Keratinocyte (primary cell): ENCODE data around the gene TSHZ2. TPM values are rescaled to one million over a fixed set of nuclear protein-coding genes. Genes with fewer than 3 reads are reported as not detected.

Source experiments
- DNase-seq: peaks from one replicate; pipeline ENCODE4 v3.0.0-alpha.2; 2011; ENCODE audit warnings: low read depth, missing footprints, low spot score
- FAIRE-seq: peaks from 2 replicates; lab custom pipeline; 2011; peaks lifted over from hg19 to GRCh38; lab: Jason Lieb, UNC
- H2AFZ ChIP-seq: 2 replicates; pipeline ENCODE4 v1.6.0; 2012; ENCODE audit warnings: low read length, control low read depth, inconsistent platforms; ENCODE audit not compliant: control insufficient read depth
- H3K27ac ChIP-seq: 2 replicates; pipeline ENCODE4 v1.5.1; 2011; ENCODE audit warnings: low read length; ENCODE audit not compliant: control insufficient read depth, insufficient read depth
- H3K27me3 ChIP-seq: 3 replicates; pipeline ENCODE4 v1.6.0; 2011; ENCODE audit warnings: low read length; ENCODE audit not compliant: control insufficient read depth, insufficient read depth; ENCODE audit errors: extremely low read depth
- H3K36me3 ChIP-seq, 2 experiments: 2 replicates in 1 of 2; 3 replicates in 1 of 2; pipeline ENCODE4 v1.5.1; 2011; ENCODE audit warnings: low read length in 2 of 2, mild to moderate bottlenecking in 1 of 2; ENCODE audit not compliant: control insufficient read depth in 2 of 2, insufficient read depth in 2 of 2; ENCODE audit errors: extremely low read depth in 1 of 2
- H3K4me1 ChIP-seq: 3 replicates; pipeline ENCODE4 v1.5.1; 2011; ENCODE audit warnings: low read length; ENCODE audit not compliant: control insufficient read depth, insufficient read depth; ENCODE audit errors: extremely low read depth
- H3K4me2 ChIP-seq: 3 replicates; pipeline ENCODE4 v1.6.0; 2011; ENCODE audit warnings: low read depth, low read length; ENCODE audit not compliant: control insufficient read depth, insufficient read depth; ENCODE audit errors: extremely low read depth
- H3K4me3 ChIP-seq, 3 experiments: fragments of 200-600 bp in 1 of 3; sonication (generic) in 1 of 3; 2 replicates in 2 of 3; 3 replicates in 1 of 3; pipeline ENCODE4 v1.5.1; 2011 to 2016; ENCODE audit warnings: low read length in 3 of 3, mild to moderate bottlenecking in 3 of 3, control low read depth in 2 of 3, inconsistent platforms in 1 of 3, low read depth in 1 of 3, mixed read lengths in 1 of 3, mixed run types in 1 of 3, moderate library complexity in 1 of 3; ENCODE audit not compliant: control insufficient read depth in 2 of 3, insufficient read depth in 2 of 3; ENCODE audit errors: extremely low read depth in 1 of 3
- H3K79me2 ChIP-seq: 2 replicates; pipeline ENCODE4 v1.6.0; 2012; ENCODE audit warnings: low read length; ENCODE audit not compliant: control insufficient read depth, insufficient read depth
- H3K9ac ChIP-seq: 3 replicates; pipeline ENCODE4 v1.6.0; 2011; ENCODE audit warnings: low read length; ENCODE audit not compliant: control insufficient read depth, insufficient read depth; ENCODE audit errors: extremely low read depth
- H3K9me1 ChIP-seq: 3 replicates; pipeline ENCODE4 v1.6.0; 2011; ENCODE audit warnings: low read length; ENCODE audit not compliant: control insufficient read depth, insufficient read depth; ENCODE audit errors: extremely low read depth
- H3K9me3 ChIP-seq: 2 replicates; pipeline ENCODE4 v1.5.1; 2012; ENCODE audit warnings: low read depth, low read length; ENCODE audit not compliant: control insufficient read depth
- H4K20me1 ChIP-seq: 3 replicates; pipeline ENCODE4 v1.6.0; 2011; ENCODE audit warnings: low read length; ENCODE audit not compliant: control insufficient read depth, insufficient read depth; ENCODE audit errors: extremely low read depth
- EZH2 ChIP-seq: IDR thresholded peaks from one replicate; pipeline ENCODE4 v1.6.1; 2012; ENCODE audit warnings: inconsistent platforms, mild to moderate bottlenecking, low read length, moderate library complexity
- dilution Hi-C: fragments of 300-500 bp; cut with MboI; formaldehyde crosslinking; loops from one replicate; pipeline ENCODE4 v1.7.0; 2020; ENCODE audit warnings: low sequenced_read_pairs; ENCODE audit not compliant: extremely low pct_ligation_motif_present
- polyA plus RNA-seq, 5 experiments: library from polyadenylated mRNA; depleted of rRNA in 3 of 5; stranded (reverse) in 3 of 5; stranded (forward) in 1 of 5; unstranded in 1 of 5; fragments of >200 nt; gene quantifications; 1 replicate in 1 of 5; 2 replicates in 3 of 5; 3 replicates in 1 of 5; pipeline versions ENCODE4 v1.2.1 to v1.2.3, GENCODE V29; 2011 to 2012; ENCODE audit warnings: missing spikeins in 2 of 5, low read depth in 1 of 5, low replicate concordance in 1 of 5
- TF ChIP-seq, protein P1 (sequence below), 3 experiments: IDR thresholded peaks in 1 of 3; conservative IDR thresholded peaks in 1 of 3; optimal IDR thresholded peaks in 1 of 3; 2 replicates in 2 of 3; 3 replicates in 1 of 3; pipeline versions ENCODE3 to v1.5.1; 2011; ENCODE audit warnings: low read length in 3 of 3, mild to moderate bottlenecking in 3 of 3, moderate library complexity in 2 of 3, control low read depth in 1 of 3, inconsistent platforms in 1 of 3; ENCODE audit not compliant: insufficient read depth in 2 of 3; ENCODE audit errors: extremely low read depth in 1 of 3

TSHZ2 gene
- polyA plus RNA-seq, 1 donor (not counting 4 experiments of a cell fraction or from before 2014, with no cell fraction given): 1.1 TPM

DNA sequence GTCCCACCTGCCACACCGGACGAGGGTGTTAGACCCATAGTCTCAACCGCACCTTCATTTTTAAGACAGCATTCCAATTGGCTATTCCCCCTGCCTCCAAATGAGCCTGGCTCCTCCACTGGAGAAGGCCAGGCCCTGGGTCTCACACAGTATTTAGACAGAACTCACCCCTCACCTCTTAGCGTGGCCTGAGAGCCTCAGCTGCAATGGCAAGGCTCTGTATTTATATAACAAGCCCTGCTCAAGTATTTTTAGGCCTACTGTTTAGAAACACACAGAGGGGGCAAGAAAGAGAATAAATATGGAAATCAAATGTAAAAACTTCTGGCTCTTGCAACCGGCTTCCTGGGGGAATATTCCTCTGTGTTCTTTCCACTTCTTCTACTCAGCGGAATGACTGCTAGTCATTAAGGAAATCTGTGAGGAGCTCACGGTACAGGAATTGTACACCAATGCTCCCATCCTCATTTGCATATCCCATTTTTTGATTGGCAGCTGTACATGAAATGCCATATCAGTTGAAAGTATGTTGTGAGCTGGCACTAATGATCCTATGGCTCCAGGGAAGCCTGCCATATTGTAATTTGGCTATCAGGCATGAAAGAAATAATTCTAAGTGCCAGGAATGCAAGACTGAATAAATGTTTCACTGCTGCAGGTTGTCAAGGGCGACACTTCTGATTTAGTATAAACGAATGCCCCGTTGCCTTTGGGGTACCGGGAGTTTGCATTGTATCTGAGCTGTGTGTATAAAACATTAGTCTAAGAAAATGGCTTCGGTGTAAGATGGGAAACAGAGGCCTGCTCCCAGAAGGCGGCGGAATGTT lies 414.0 kb downstream of the TSHZ2 start:
- no peak for FAIRE-seq
- H3K36me3 ChIP-seq: no peaks in the 10 kb centered on the region
- no peaks in the 10 kb centered on the region for H3K79me2 ChIP-seq
- H3K9me1 ChIP-seq: no peaks in the 10 kb centered on the region
- no peak for TF ChIP-seq EZH2
- TF ChIP-seq, protein P1, sequence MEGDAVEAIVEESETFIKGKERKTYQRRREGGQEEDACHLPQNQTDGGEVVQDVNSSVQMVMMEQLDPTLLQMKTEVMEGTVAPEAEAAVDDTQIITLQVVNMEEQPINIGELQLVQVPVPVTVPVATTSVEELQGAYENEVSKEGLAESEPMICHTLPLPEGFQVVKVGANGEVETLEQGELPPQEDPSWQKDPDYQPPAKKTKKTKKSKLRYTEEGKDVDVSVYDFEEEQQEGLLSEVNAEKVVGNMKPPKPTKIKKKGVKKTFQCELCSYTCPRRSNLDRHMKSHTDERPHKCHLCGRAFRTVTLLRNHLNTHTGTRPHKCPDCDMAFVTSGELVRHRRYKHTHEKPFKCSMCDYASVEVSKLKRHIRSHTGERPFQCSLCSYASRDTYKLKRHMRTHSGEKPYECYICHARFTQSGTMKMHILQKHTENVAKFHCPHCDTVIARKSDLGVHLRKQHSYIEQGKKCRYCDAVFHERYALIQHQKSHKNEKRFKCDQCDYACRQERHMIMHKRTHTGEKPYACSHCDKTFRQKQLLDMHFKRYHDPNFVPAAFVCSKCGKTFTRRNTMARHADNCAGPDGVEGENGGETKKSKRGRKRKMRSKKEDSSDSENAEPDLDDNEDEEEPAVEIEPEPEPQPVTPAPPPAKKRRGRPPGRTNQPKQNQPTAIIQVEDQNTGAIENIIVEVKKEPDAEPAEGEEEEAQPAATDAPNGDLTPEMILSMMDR (optimal IDR thresholded peaks at IDR 0.05 in 1 of 3, IDR thresholded peaks at IDR 0.05 in 1 of 3, conservative IDR thresholded peaks at IDR 0.05 in 1 of 3; ENCODE audit: extremely low read depth in 1 of 3, insufficient read depth in 2 of 3, low read length in 3 of 3): no peak
- no peaks in the 10 kb centered on the region for H3K4me1 ChIP-seq
- DNase-seq: no peak
- no peak overlapping the region for H3K9ac ChIP-seq
- H3K27me3 ChIP-seq: no peaks in the 10 kb centered on the region
- H3K4me3 ChIP-seq: no peak overlapping the region
- dilution Hi-C loops: no loop called here
- H3K27ac ChIP-seq: no peak overlapping the region
- H4K20me1 ChIP-seq: no peaks in the 10 kb centered on the region
- no peak overlapping the region for H2AFZ ChIP-seq
- H3K9me3 ChIP-seq: no peaks in the 10 kb centered on the region
- no peak overlapping the region for H3K4me2 ChIP-seq

DNA sequence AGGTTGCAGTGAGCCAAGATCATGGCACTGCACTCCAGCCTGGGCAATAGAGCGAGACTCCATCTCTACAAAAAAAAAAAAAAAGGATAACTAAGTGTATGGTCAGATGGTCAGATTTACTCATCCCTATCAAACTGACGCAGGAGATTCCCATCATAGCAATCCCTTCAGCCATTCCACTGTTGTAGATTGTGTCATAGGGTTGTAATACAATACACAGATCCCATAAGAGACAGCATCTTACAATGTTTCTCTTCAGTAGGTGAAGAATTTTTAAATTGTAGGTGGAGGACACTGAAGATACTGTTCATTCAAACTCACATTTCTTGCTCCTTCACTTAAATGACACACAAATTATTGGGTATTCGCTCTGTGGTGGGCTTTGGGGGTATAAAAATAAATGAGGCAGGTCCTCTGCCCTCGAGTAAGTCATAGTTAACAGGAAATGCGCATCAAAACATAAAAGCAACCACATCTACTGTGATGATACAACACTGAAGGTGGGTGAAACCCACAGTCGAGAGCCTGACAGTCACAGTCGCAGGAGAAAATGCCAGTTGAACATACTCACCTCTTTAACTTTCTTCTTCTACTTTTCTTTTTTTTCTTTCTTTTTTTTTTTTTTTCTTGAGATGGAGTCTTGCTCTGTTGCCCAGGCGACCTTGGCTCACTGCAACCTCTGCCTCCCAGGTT lies 416.0 kb downstream of the TSHZ2 start:
- dilution Hi-C loops: no loop called here
- Histone ChIP-seq H4K20me1 (no peaks in the 10 kb centered on the region), H2AFZ (no peak overlapping the region), H3K27ac (no peak overlapping the region), H3K36me3 (no peaks in the 10 kb centered on the region), H3K9me1 (no peaks in the 10 kb centered on the region), H3K27me3 (no peaks in the 10 kb centered on the region), H3K79me2 (no peaks in the 10 kb centered on the region), H3K4me3 (no peak overlapping the region), H3K4me1 (no peaks in the 10 kb centered on the region), H3K9me3 (no peaks in the 10 kb centered on the region), H3K4me2 (no peak overlapping the region), H3K9ac (no peak overlapping the region)
- no peak for TF ChIP-seq EZH2
- TF ChIP-seq, protein P1 (optimal IDR thresholded peaks at IDR 0.05 in 1 of 3, IDR thresholded peaks at IDR 0.05 in 1 of 3, conservative IDR thresholded peaks at IDR 0.05 in 1 of 3; ENCODE audit: extremely low read depth in 1 of 3, insufficient read depth in 2 of 3, low read length in 3 of 3): no peak
- FAIRE-seq: no peak
- DNase-seq: no peak
